IPS-18c (cell line): ENCODE measurements around the gene TMEFF2.
A peak's percentile ranks its signal among the peaks of the same experiment; 100 is the strongest.

Experiments used
- H3K4me3 ChIP-seq: 2 replicates; pipeline ENCODE4 v1.7.0; 2013; ENCODE audit warnings: low read depth, mild to moderate bottlenecking, low read length, moderate library complexity; ENCODE audit not compliant: insufficient read depth
- H3K9me3 ChIP-seq: one replicate; pipeline ENCODE4 v1.6.1; 2013; ENCODE audit warnings: mild to moderate bottlenecking, low read length, moderate library complexity; ENCODE audit not compliant: control insufficient read depth, insufficient read depth

The TMEFF2 gene, protein sequence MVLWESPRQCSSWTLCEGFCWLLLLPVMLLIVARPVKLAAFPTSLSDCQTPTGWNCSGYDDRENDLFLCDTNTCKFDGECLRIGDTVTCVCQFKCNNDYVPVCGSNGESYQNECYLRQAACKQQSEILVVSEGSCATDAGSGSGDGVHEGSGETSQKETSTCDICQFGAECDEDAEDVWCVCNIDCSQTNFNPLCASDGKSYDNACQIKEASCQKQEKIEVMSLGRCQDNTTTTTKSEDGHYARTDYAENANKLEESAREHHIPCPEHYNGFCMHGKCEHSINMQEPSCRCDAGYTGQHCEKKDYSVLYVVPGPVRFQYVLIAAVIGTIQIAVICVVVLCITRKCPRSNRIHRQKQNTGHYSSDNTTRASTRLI

GRCh38 chr2:192194866-192195547, at the start of gene TMEFF2:
Gene TMEFF2, minus strand, starts transcription at chr2:192194933. Its CDS starts 409 bp downstream, at chr2:192194524.
- Histone ChIP-seq H3K9me3 (peaks cover 2% of the 10 kb centered on the region), H3K4me3 (peak within 1 kb of the TSS; percentile 72)

GRCh38 chr2:192243488-192243887, 48.8 kb upstream of the TMEFF2 start:
- H3K4me3 ChIP-seq, result no peak overlapping the region
- H3K9me3 ChIP-seq, result no peaks in the 10 kb centered on the region

- H3K4me3 ChIP-seq, result no peak overlapping the region
- H3K9me3 ChIP-seq, result no peaks in the 10 kb centered on the region
Measured at GRCh38 chr2:192236136-192236535, 41.4 kb upstream of the TMEFF2 start.

GRCh38 chr2:192230889-192231453, 36.2 kb upstream of the TMEFF2 start:
- no peaks in the 10 kb centered on the region for H3K9me3 ChIP-seq
- no peak overlapping the region for H3K4me3 ChIP-seq

DNA sequence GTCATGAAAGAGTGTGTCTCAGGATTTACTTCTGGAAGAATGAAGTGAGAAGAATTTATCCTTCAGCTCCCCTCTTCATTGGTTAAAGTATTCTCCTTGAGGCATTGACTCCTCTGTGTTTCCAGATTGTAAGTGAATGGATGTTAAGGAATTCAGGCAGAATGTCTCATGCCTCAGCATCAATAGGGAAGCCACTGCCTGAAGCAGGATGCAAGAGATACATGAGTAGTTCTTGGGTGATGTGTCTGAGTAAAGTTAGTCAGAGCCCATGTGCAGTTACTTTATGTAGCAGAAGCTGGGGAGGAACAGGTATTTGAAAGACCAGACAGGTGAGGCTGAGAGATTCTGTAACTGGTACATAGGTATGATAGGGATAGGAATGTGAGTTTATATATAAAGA, 34.0 kb upstream of the TMEFF2 start:
- Histone ChIP-seq H3K9me3 (no peaks in the 10 kb centered on the region), H3K4me3 (no peak overlapping the region)

DNA sequence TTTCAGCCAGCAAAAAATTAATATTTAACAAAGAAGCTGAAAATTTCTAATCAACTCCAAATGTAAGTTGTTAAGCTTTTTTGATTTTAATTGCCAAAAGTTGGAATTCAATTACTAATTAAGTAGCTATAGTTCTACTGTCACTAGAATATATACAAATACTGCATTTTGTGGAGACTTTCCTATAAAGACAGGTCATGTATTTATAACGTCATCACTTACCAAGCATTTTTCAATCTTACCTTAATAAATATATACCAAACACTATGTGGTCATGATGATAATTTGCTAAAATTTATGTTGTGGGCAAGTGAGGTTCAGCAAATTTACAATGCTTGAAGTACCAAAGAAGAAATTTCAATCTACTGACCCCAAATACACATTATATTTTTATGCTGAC, 24.2 kb upstream of the TMEFF2 start:
- Histone ChIP-seq H3K9me3 (no peaks in the 10 kb centered on the region), H3K4me3 (no peak overlapping the region)

- Histone ChIP-seq H3K9me3 (no peaks in the 10 kb centered on the region), H3K4me3 (no peak overlapping the region)
Measured at GRCh38 chr2:192218377-192218776, 23.6 kb upstream of the TMEFF2 start.

DNA sequence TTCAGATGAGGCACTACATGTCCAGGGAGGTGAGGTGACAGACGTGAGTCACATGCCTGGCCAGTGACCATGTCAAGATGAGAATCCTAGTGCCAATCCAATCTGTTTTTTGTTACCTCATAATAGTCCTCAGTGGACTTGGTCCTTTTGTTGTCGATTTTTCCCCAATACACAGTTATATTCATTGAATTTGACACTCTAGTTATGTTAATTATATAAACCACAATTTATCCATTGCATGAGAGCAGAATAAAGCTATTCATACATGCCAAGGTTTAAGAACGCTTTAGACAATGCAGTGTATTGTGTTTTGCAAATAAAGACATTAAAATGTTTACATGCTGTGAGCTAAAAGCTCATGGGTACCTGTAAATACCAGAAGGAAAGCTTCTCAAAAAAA, 21.6 kb upstream of the TMEFF2 start:
- Histone ChIP-seq H3K9me3 (no peaks in the 10 kb centered on the region), H3K4me3 (no peak overlapping the region)

GRCh38 chr2:192215096-192215877, 20.6 kb upstream of the TMEFF2 start:
- Histone ChIP-seq H3K4me3 (no peak overlapping the region), H3K9me3 (no peaks in the 10 kb centered on the region)

- Histone ChIP-seq H3K9me3 (no peaks in the 10 kb centered on the region), H3K4me3 (no peak overlapping the region)
Measured at GRCh38 chr2:192208848-192209247, 14.1 kb upstream of the TMEFF2 start.

DNA sequence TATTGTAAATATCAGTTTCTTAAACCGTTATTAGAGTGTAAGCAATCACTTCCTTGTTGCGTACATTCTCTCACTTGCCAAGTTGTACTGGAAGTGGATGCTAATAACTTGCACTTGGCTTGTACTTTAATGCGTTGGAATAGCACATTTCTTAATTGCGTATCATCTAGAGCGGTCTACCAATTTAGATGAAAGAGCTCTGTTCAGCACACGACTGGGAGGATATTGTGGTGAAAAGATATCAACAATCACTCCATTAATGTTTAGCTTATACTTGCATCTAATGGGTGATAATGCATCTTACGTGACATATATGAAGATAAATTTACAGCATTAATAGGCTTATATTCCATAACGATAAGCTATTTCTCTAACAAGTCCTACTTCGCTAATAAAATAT, 11.7 kb upstream of the TMEFF2 start:
- Histone ChIP-seq H3K9me3 (no peaks in the 10 kb centered on the region), H3K4me3 (no peak overlapping the region)

DNA sequence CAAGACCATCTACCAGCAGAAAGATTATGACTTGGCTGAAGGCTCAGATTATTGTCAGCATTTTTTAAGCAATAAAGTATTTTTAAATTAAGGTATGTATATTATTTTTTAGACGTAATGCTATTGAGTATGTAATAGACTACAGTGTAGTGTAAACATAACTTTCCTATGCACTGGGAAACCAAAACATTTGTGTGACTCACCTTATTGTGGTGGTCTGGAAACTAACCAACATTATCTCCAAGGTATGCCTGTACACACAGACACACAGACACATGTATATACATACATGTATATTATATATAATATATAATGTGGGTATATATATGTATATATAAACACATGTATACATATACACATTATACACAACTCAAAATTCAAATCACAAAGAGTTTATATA, 9.1 kb upstream of the TMEFF2 start:
- no peaks in the 10 kb centered on the region for H3K9me3 ChIP-seq
- H3K4me3 ChIP-seq, result no peak overlapping the region

GRCh38 chr2:192202373-192202772, 7.6 kb upstream of the TMEFF2 start:
- Histone ChIP-seq H3K9me3 (no peaks in the 10 kb centered on the region), H3K4me3 (no peak overlapping the region)

GRCh38 chr2:192201116-192201515, 6.4 kb upstream of the TMEFF2 start:
- no peak overlapping the region for H3K4me3 ChIP-seq
- H3K9me3 ChIP-seq, result no peaks in the 10 kb centered on the region

GRCh38 chr2:192197357-192197756, 2.6 kb upstream of the TMEFF2 start:
- Histone ChIP-seq H3K9me3 (peaks cover 2% of the 10 kb centered on the region), H3K4me3 (no peak overlapping the region)

DNA sequence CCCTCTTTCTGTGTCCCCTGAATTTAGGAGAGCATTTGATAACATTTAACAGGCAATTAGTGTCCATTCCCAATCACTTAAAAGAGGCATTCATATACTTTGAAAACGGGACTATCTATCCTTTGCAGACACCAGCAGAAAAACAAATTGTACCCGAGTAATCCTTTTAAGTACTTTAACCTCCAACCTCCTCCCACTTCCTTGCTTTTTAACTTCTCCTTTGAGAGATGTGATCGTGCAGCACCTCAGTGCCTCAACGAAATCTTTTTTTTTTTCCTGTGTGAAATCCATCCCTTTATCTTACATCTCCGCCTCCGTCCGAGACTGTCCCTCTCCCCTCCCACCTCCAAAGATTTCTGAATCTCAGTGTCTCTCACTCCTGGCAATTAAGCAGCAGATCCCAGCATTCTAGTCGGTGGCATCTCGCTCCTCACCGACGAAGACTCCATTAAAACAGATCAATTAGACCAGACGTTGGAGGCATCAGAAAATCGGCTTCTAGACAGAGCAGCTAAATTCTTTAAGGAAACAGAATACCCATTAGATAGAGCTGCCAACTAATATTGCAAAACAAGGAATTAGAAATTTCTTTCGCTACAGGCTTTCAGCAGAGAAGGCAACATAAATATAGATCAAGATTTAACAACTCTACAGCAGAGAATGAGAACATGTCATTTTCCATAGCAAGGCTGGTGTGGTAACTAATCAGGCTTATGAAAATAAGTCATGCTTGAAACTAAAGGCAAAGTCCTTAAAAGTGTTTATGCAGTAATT, 1.9 kb upstream of the TMEFF2 start:
- peaks cover 2% of the 10 kb centered on the region for H3K9me3 ChIP-seq
- peak overlapping the region; percentile 72 for H3K4me3 ChIP-seq
